ENCODE measurements around the gene SERPINE1. TPM values are rescaled to one million over a fixed set of nuclear protein-coding genes. Genes with fewer than 3 reads are reported as not detected.
A peak's percentile ranks its signal among the peaks of the same experiment; 100 is the strongest.

SERPINE1 gene
- total RNA-seq, 1 experiment from 2014 or later = 370 TPM

DNA sequence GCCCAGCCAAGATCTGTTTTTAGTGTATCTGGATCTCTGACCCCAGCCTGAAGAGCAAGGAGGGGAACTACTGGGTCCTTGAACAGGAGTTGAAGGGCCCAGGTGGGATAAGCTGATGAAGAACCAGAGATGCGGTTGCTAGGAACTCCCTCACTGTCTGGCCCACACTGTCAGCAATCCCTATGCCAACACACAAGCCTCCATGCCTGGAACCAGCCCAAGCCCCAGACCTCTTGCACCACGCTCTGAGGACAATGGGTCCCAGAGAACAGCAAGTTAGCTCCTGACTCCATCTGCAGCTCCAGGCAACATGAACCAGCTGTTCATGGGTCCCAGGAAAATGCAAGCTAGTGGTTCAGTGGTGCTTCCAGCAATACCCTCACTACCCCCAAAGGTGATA is 50.7 kb downstream of the SERPINE1 start:
- CTCF ChIA-PET = interaction anchor here (2.1 kb wide), 1 partner anchor 15 kb away, joined by 17 read pairs; no protein-coding TSS in a partner anchor
- 0 out of 2 replicates have a peak, but pooled peaks cover 2% of the 10 kb centered on the region for H3K27me3 ChIP-seq (ENCODE audit: control insufficient read depth, insufficient read depth, low read length)
- POLR2A ChIA-PET = no interaction called here
- BruUV-seq (replicated peaks) = no TSS peak
- intact Hi-C loops (cut with micrococcal nuclease; ENCODE audit: unreplicated experiment) = no loop called here
- peaks cover 14% of the 10 kb centered on the region for H3K4me1 ChIP-seq (ENCODE audit: control insufficient read depth, insufficient read depth, low read length)
- no peaks in the 10 kb centered on the region for H3K9me3 ChIP-seq (ENCODE audit: control insufficient read depth, insufficient read depth, low read depth, low read length)
- in situ Hi-C loops (cut with HindIII; ENCODE audit: low pct_unique_long_range_greater_than_20kb, low sequenced_read_pairs) = no loop called here
- no peak for ATAC-seq
- no peaks in the 10 kb centered on the region for H3K36me3 ChIP-seq (ENCODE audit: control insufficient read depth, insufficient read depth, low read length)
- H3K4me3 ChIP-seq (ENCODE audit: low read depth in 2 of 2, low read length in 2 of 2) = no peak overlapping the region
- no peak for DNase-seq (ENCODE audit: low read depth, low spot score)
- no peak overlapping the region for H3K27ac ChIP-seq (ENCODE audit: low read length)
- TF ChIP-seq SIN3A (IDR thresholded peaks at IDR 0.05; ENCODE audit: borderline replicate concordance, insufficient read depth, low read depth, low read length) (no peak), TCF7L2 (IDR thresholded peaks at IDR 0.05; ENCODE audit: low read depth, low read length) (no peak), POLR2AphosphoS5 (IDR thresholded peaks at IDR 0.05; ENCODE audit: low read depth, low read length) (no peak)
- TF ChIP-seq, protein P1, sequence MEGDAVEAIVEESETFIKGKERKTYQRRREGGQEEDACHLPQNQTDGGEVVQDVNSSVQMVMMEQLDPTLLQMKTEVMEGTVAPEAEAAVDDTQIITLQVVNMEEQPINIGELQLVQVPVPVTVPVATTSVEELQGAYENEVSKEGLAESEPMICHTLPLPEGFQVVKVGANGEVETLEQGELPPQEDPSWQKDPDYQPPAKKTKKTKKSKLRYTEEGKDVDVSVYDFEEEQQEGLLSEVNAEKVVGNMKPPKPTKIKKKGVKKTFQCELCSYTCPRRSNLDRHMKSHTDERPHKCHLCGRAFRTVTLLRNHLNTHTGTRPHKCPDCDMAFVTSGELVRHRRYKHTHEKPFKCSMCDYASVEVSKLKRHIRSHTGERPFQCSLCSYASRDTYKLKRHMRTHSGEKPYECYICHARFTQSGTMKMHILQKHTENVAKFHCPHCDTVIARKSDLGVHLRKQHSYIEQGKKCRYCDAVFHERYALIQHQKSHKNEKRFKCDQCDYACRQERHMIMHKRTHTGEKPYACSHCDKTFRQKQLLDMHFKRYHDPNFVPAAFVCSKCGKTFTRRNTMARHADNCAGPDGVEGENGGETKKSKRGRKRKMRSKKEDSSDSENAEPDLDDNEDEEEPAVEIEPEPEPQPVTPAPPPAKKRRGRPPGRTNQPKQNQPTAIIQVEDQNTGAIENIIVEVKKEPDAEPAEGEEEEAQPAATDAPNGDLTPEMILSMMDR (IDR thresholded peaks at IDR 0.05) = no peak
- TF ChIP-seq, protein P2, sequence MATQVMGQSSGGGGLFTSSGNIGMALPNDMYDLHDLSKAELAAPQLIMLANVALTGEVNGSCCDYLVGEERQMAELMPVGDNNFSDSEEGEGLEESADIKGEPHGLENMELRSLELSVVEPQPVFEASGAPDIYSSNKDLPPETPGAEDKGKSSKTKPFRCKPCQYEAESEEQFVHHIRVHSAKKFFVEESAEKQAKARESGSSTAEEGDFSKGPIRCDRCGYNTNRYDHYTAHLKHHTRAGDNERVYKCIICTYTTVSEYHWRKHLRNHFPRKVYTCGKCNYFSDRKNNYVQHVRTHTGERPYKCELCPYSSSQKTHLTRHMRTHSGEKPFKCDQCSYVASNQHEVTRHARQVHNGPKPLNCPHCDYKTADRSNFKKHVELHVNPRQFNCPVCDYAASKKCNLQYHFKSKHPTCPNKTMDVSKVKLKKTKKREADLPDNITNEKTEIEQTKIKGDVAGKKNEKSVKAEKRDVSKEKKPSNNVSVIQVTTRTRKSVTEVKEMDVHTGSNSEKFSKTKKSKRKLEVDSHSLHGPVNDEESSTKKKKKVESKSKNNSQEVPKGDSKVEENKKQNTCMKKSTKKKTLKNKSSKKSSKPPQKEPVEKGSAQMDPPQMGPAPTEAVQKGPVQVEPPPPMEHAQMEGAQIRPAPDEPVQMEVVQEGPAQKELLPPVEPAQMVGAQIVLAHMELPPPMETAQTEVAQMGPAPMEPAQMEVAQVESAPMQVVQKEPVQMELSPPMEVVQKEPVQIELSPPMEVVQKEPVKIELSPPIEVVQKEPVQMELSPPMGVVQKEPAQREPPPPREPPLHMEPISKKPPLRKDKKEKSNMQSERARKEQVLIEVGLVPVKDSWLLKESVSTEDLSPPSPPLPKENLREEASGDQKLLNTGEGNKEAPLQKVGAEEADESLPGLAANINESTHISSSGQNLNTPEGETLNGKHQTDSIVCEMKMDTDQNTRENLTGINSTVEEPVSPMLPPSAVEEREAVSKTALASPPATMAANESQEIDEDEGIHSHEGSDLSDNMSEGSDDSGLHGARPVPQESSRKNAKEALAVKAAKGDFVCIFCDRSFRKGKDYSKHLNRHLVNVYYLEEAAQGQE (IDR thresholded peaks at IDR 0.05; ENCODE audit: insufficient read depth in 1 of 2, low read depth in 2 of 2, low read length in 1 of 2) = no peak

DNA sequence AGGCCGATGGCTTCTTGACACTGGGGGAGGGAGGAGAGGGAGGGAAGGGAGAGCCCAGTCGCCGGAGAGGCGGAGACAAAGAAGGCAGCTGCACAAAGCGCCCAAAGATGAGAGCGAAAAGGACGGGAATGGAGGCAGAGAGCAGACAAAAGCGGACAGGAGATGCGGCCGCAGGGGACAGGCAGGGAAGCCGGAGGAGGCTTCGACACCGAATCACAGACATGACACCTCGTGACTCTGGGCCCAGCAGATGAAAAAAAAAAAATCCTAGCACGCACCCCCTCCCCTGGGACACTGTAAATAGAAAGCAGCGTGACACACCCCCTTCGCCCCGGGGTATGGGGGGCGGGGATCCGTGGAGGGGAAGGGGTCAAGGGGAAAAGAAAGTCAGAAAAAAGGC is 52.2 kb downstream of the SERPINE1 start:
- DNase-seq (ENCODE audit: low read depth, low spot score) (no peak), ATAC-seq (no peak)
- ChIA-PET CTCF (interaction anchor here (0.6 to 2.1 kb wide), 4 partner anchors 13 to 36 kb away, joined by 3 to 17 read pairs (median 4); no protein-coding TSS in a partner anchor), POLR2A (interaction anchor here (0.6 kb wide), 1 partner anchor 7 kb away, joined by 7 read pairs; no protein-coding TSS in a partner anchor)
- Histone ChIP-seq H3K9me3 (ENCODE audit: control insufficient read depth, insufficient read depth, low read depth, low read length) (no peaks in the 10 kb centered on the region), H3K27me3 (ENCODE audit: control insufficient read depth, insufficient read depth, low read length) (0 out of 2 replicates have a peak, but pooled peaks cover 2% of the 10 kb centered on the region), H3K36me3 (ENCODE audit: control insufficient read depth, insufficient read depth, low read length) (no peaks in the 10 kb centered on the region), H3K4me3 (ENCODE audit: low read depth in 2 of 2, low read length in 2 of 2) (peak overlapping the region; percentile 24 to 40), H3K4me1 (ENCODE audit: control insufficient read depth, insufficient read depth, low read length) (peaks cover 2% of the 10 kb centered on the region), H3K27ac (ENCODE audit: low read length) (no peak overlapping the region)
- intact Hi-C loops (cut with micrococcal nuclease; ENCODE audit: unreplicated experiment) (no loop called here), in situ Hi-C loops (cut with HindIII; ENCODE audit: low pct_unique_long_range_greater_than_20kb, low sequenced_read_pairs) (no loop called here)
- TF ChIP-seq, protein P1 (IDR thresholded peaks at IDR 0.05) = no peak
- TF ChIP-seq, protein P2 (IDR thresholded peaks at IDR 0.05; ENCODE audit: insufficient read depth in 1 of 2, low read depth in 2 of 2, low read length in 1 of 2) = no peak
- no TSS peak for BruUV-seq (replicated peaks)
